ENCODE measurements around the gene MRPL14. TPM values are rescaled to one million over a fixed set of nuclear protein-coding genes. Genes with fewer than 3 reads are reported as not detected.

MRPL14 gene
- total RNA-seq, 1 donor from 2014 or later: 40.4 TPM

DNA sequence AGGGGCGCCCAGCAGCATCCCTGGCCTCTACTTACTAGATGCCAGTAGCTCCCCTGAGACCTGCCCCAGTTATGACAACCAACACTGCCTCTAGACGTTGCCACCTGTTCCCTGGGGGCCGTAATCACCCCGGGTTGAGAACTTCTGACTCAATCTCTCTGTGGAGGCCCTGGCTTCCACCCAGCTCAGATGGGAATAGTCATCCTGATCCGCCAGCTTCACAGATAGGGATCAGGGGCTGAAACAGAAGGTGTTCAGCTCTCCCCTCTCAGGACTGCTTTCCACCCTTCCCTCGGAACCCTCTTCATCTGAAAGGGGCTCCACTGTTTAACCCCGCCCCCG lies 34.7 kb upstream of the MRPL14 start:
- H3K27ac Mint-ChIP-seq: no peak overlapping the region
- Histone ChIP-seq H2AFZ (replicated peaks) (no peak overlapping the region), H3K27me3 (no peaks in the 10 kb centered on the region), H4K20me1 (ENCODE audit: low read depth) (no peaks in the 10 kb centered on the region), H3F3A (ENCODE audit: low read depth) (no peaks in the 10 kb centered on the region), H3K27ac (no peak overlapping the region), H3K36me3 (no peaks in the 10 kb centered on the region), H3K79me2 (ENCODE audit: low read depth) (no peaks in the 10 kb centered on the region), H3K4me1 (peaks cover 12% of the 10 kb centered on the region), H3K4me3 (no peak overlapping the region), H3K9ac (no peak overlapping the region), H3K4me2 (no peak overlapping the region), H3K9me3 (ENCODE audit: low read depth) (no peaks in the 10 kb centered on the region)
- no peak overlapping the region for H3K4me3 Mint-ChIP-seq
- H3K36me3 Mint-ChIP-seq: no peaks in the 10 kb centered on the region
- H3K9me3 Mint-ChIP-seq: no peaks in the 10 kb centered on the region
- peaks cover 45% of the 10 kb centered on the region for H3K4me1 Mint-ChIP-seq
- TF ChIP-seq CTCF (IDR thresholded peaks at IDR 0.05): no peak
- no peak for TF ChIP-seq EZH2phosphoT487 (IDR thresholded peaks at IDR 0.05)
- TF ChIP-seq EZH2 (IDR thresholded peaks at IDR 0.05): no peak
- DNase-seq (ENCODE audit: low spot score): no peak
- H3K27me3 Mint-ChIP-seq (ENCODE audit: insufficient read depth, low read depth): peaks cover 7% of the 10 kb centered on the region

GRCh38 chr6:44158770-44159228 lies 31.5 kb upstream of the MRPL14 start, which contains the start of gene CAPN11:
TSS of gene CAPN11 (plus strand) at chr6:44158820. CDS start at chr6:44158849, 29 bp downstream.
- Histone ChIP-seq H3K4me1 (peaks cover 5% of the 10 kb centered on the region), H4K20me1 (ENCODE audit: low read depth) (no peaks in the 10 kb centered on the region), H3K9me3 (ENCODE audit: low read depth) (no peaks in the 10 kb centered on the region), H3K27ac (no peak within 1 kb of the TSS), H3K9ac (no peak within 1 kb of the TSS), H3K4me2 (no peak within 1 kb of the TSS), H3K79me2 (ENCODE audit: low read depth) (no peaks in the 10 kb centered on the region), H3K27me3 (no peaks in the 10 kb centered on the region), H3K36me3 (no peaks in the 10 kb centered on the region), H3K4me3 (no peak within 1 kb of the TSS), H2AFZ (replicated peaks) (no peak within 1 kb of the TSS), H3F3A (ENCODE audit: low read depth) (peaks cover 3% of the 10 kb centered on the region)
- Mint-ChIP-seq H3K36me3 (no peaks in the 10 kb centered on the region), H3K4me1 (peaks cover 26% of the 10 kb centered on the region), H3K9me3 (no peaks in the 10 kb centered on the region), H3K27ac (peak within 1 kb of the TSS; percentile 5), H3K4me3 (no peak within 1 kb of the TSS), H3K27me3 (ENCODE audit: insufficient read depth, low read depth) (peaks cover 10% of the 10 kb centered on the region)
- no peak for DNase-seq (ENCODE audit: low spot score)
- TF ChIP-seq EZH2 (IDR thresholded peaks at IDR 0.05): no peak
- TF ChIP-seq EZH2phosphoT487 (IDR thresholded peaks at IDR 0.05): no peak
- no peak for TF ChIP-seq CTCF (IDR thresholded peaks at IDR 0.05)

- Histone ChIP-seq H4K20me1 (ENCODE audit: low read depth) (no peaks in the 10 kb centered on the region), H3K9ac (no peak overlapping the region), H3K4me3 (no peak overlapping the region), H3K9me3 (ENCODE audit: low read depth) (no peaks in the 10 kb centered on the region), H3K4me1 (no peaks in the 10 kb centered on the region), H2AFZ (replicated peaks) (no peak overlapping the region), H3K79me2 (ENCODE audit: low read depth) (no peaks in the 10 kb centered on the region), H3F3A (ENCODE audit: low read depth) (peaks cover 3% of the 10 kb centered on the region), H3K36me3 (no peaks in the 10 kb centered on the region), H3K4me2 (no peak overlapping the region), H3K27ac (no peak overlapping the region), H3K27me3 (no peaks in the 10 kb centered on the region)
- H3K9me3 Mint-ChIP-seq: no peaks in the 10 kb centered on the region
- peaks cover 3% of the 10 kb centered on the region for H3K36me3 Mint-ChIP-seq
- DNase-seq (ENCODE audit: low spot score): no peak
- H3K4me1 Mint-ChIP-seq: peaks cover 10% of the 10 kb centered on the region
- no peak for TF ChIP-seq EZH2 (IDR thresholded peaks at IDR 0.05)
- TF ChIP-seq CTCF (IDR thresholded peaks at IDR 0.05): no peak
- TF ChIP-seq EZH2phosphoT487 (IDR thresholded peaks at IDR 0.05): no peak
- no peak overlapping the region for H3K4me3 Mint-ChIP-seq
- H3K27ac Mint-ChIP-seq: peak overlapping the region; percentile 7
- peaks cover 11% of the 10 kb centered on the region for H3K27me3 Mint-ChIP-seq (ENCODE audit: insufficient read depth, low read depth)
Measured at GRCh38 chr6:44157152-44157521, 29.9 kb upstream of the MRPL14 start.

All from neural progenitor cell (in vitro differentiated cells).